Ishikawa (cell line): ENCODE measurements around the gene TMC3.

Experiments used
- CEBPB ChIP-seq: IDR thresholded peaks from 2 replicates; pipeline ENCODE4 v1.6.1; 2012
- CREB1 ChIP-seq: IDR thresholded peaks from 2 replicates; pipeline ENCODE4 v1.6.1; 2012; ENCODE audit warnings: low read depth
- EGR1 ChIP-seq: IDR thresholded peaks from 2 replicates; pipeline ENCODE4 v1.6.1; 2012
- EP300 ChIP-seq: IDR thresholded peaks from 2 replicates; pipeline ENCODE4 v1.6.1; 2012; ENCODE audit warnings: borderline replicate concordance
- FOXM1 ChIP-seq: IDR thresholded peaks from 2 replicates; pipeline ENCODE4 v1.6.1; 2012; ENCODE audit warnings: low read depth, borderline replicate concordance
- MAX ChIP-seq: IDR thresholded peaks from 2 replicates; pipeline ENCODE4 v1.6.1; 2012
- NFIC ChIP-seq: IDR thresholded peaks from 2 replicates; pipeline ENCODE4 v1.6.1; 2012
- RAD21 ChIP-seq: IDR thresholded peaks from 2 replicates; pipeline ENCODE4 v1.6.1; 2012; ENCODE audit warnings: low read depth
- REST ChIP-seq: IDR thresholded peaks from 2 replicates; pipeline ENCODE4 v1.6.1; 2012; ENCODE audit warnings: low read depth, mild to moderate bottlenecking
- TAF1 ChIP-seq: IDR thresholded peaks from 2 replicates; pipeline ENCODE4 v1.6.1; 2012; ENCODE audit warnings: low read depth, mild to moderate bottlenecking
- TCF12 ChIP-seq: IDR thresholded peaks from 2 replicates; pipeline ENCODE4 v1.6.1; 2012; ENCODE audit warnings: low read depth
- TEAD4 ChIP-seq: IDR thresholded peaks from 2 replicates; pipeline ENCODE4 v1.6.1; 2012
- USF1 ChIP-seq: IDR thresholded peaks from 2 replicates; pipeline ENCODE4 v1.6.1; 2012
- YY1 ChIP-seq: IDR thresholded peaks from 2 replicates; pipeline ENCODE4 v1.6.1; 2012; ENCODE audit warnings: low read depth
- ZBTB7A ChIP-seq: IDR thresholded peaks from 2 replicates; pipeline ENCODE4 v1.6.1; 2012; ENCODE audit warnings: low read depth

The TMC3 gene

GRCh38 chr15:81398456-81398855, 24.4 kb upstream of the TMC3 start:
- TF ChIP-seq EGR1: no peak
- no peak for TF ChIP-seq MAX
- no peak for TF ChIP-seq FOXM1
- TF ChIP-seq NFIC: no peak
- no peak for TF ChIP-seq TEAD4
- no peak for TF ChIP-seq CREB1
- no peak for TF ChIP-seq TAF1

DNA sequence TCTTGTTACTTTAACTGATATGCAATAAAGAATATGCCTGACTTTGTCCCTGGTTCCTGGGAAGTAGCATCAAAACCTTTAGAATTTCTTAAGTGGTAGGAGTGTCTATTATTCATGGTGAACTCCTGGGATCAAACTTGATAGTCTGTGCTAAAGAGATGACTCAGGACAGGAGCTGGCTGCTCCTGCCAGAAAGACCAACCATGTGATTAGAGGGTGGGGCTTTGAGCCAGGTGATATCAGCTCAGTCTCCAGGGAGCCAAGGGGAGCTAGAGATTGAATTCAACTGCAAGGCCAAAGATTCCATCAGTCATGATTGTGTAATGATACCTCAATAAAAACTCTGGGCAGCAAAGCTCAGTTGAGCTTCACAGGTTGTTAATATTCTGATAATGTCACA, 20.6 kb upstream of the TMC3 start:
- TF ChIP-seq USF1: no peak
- TF ChIP-seq TAF1: no peak
- no peak for TF ChIP-seq CEBPB
- TF ChIP-seq TCF12: no peak
- no peak for TF ChIP-seq ZBTB7A
- TF ChIP-seq EP300: no peak
- TF ChIP-seq YY1: no peak
- TF ChIP-seq MAX: no peak
- TF ChIP-seq NFIC: no peak
- no peak for TF ChIP-seq TEAD4
- TF ChIP-seq CREB1: no peak
- TF ChIP-seq RAD21: no peak
- TF ChIP-seq FOXM1: no peak

DNA sequence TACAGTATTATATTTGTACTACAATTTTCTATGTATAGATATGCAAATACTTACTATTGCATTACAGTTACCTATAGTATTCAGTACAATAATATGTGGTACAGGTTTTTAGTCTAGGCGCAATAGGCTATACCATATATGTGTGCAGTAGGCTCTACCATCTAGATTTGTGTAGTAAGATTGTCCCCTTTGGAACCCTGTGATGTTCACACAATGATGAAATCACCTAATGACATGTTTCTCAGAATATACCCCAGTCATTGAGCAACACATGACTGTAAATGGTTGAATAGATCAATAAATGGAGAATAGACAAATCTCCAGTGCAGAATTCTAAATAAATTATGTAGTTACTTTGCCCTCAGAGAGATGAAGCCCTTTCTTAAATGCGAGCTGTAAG, 17.6 kb upstream of the TMC3 start:
- no peak for TF ChIP-seq ZBTB7A
- no peak for TF ChIP-seq YY1
- TF ChIP-seq REST: no peak

DNA sequence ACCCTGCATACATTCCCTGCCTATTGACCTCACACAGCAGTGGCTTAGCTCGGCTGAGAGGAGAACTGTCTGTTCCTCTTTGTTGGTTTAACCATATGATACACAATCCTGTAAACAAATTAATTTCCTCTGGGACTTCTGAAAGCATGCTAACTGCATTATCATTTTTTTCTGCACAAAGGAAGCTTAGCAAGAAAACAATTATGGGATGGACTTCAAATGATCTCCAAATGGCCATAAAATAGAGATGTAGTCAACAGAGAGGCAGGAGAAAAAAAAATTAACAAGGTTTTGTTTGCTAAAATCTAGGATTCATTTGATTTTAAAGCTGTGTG, 14.4 kb upstream of the TMC3 start:
- TF ChIP-seq CREB1: no peak

DNA sequence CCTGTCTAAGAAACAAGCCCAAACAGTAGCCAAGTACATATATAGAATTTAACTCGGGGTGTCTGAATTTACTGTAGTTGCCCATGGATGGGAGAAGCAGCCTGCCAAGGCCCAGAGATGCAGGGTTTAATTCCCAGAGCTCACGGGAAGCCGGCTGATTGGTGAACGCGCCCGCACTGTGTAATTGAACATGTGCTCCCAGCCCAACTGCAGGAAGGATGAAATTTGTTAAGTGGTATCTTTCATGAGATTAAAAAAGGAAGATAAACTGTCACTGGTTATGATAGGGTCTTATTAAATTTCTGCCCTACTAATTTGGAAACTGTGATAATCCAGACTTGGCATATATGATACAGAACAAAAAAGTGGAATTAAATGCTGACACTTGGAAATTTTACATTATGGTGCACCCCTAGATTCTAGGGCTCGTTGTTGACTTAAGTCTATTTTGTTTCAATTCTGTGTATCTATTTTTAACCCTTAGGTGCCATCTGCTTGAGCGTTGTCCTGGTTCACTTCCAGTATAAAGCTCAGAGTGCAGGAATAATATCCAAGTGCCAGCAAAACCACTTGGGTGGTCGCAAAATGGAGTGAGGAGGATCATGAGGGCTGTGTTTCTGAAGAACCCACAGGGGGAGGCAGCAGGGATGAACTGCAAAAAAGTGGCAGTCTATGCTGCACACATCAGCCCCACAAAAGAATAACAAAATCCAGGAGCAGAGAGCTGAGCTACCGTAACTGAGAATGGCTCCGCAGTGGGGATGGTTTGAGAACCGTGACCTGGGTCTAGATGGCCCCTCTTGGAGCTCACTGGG, 13.8 kb upstream of the TMC3 start:
- TF ChIP-seq TAF1 (no peak), EGR1 (no peak), YY1 (no peak), CREB1 (no peak), ZBTB7A (no peak), RAD21 (no peak), REST (no peak), CEBPB (no peak), FOXM1 (no peak), TCF12 (no peak), MAX (no peak), NFIC (no peak), EP300 (no peak), USF1 (no peak), TEAD4 (no peak)

DNA sequence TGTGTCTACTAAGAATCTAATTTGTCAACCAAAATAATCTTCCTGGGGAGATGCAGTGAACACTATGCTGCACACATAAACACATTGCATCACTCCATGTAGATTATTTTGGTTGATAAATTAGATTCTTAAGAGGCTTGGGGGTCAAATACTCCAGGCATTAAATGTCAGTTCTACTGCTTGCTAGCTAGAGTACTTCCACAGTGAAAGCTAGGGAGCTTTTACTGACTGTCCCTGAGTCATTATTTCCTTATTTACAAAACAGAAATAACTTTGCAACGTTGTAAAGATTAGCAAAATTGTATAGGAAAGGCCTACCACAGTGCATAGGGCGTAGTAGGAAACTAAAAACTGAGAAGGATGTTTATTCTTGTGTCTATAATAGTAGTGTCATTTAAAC, 12.9 kb upstream of the TMC3 start:
- TF ChIP-seq ZBTB7A (no peak), YY1 (no peak), EGR1 (no peak), USF1 (no peak), MAX (no peak), CEBPB (no peak)
